Cardiac fibroblast (primary cell): Measurements from ENCODE around the gene LMX1B.

ENCODE experiments used
- DNase-seq, 2 donors: peaks; one replicate each; pipeline versions ENCODE4 v3.0.0 to v3.0.0-alpha.2; 2010; ENCODE audit warnings: low read depth in 2 of 2
- H3K4me3 ChIP-seq, 2 donors: replicated peaks in 1 of 2; 1 replicate in 1 of 2; 2 replicates in 1 of 2; pipeline ENCODE4 v1.5.1; 2011; ENCODE audit warnings: low read depth in 2 of 2, low read length in 2 of 2, mild to moderate bottlenecking in 2 of 2, moderate library complexity in 1 of 2
- CTCF ChIP-seq: IDR thresholded peaks from one replicate; pipeline ENCODE4 v1.5.1; 2011; ENCODE audit warnings: low read depth, mild to moderate bottlenecking, low read length, inconsistent platforms

Gene LMX1B

GRCh38 chr9:126625329-126626126, 11.8 kb downstream of the LMX1B start:
- no peak for TF ChIP-seq CTCF
- DNase-seq = no peak
- no peak overlapping the region for H3K4me3 ChIP-seq

- no peak overlapping the region for H3K4me3 ChIP-seq
- no peak for DNase-seq
- no peak for TF ChIP-seq CTCF
These were observed 12.6 kb downstream of the LMX1B start for GRCh38 chr9:126626127-126626925.

- no peak for DNase-seq
- TF ChIP-seq CTCF = no peak
- H3K4me3 ChIP-seq = no peak overlapping the region
These were observed 13.2 kb downstream of the LMX1B start for GRCh38 chr9:126626926-126627233.

GRCh38 chr9:126628146-126628545, 14.4 kb downstream of the LMX1B start:
- TF ChIP-seq CTCF = no peak
- DNase-seq = no peak
- no peak overlapping the region for H3K4me3 ChIP-seq

- DNase-seq = no peak
- H3K4me3 ChIP-seq = no peak overlapping the region
- TF ChIP-seq CTCF = no peak
These were observed 15.4 kb downstream of the LMX1B start for GRCh38 chr9:126628969-126629674.

- H3K4me3 ChIP-seq = no peak overlapping the region
- no peak for DNase-seq
- TF ChIP-seq CTCF = no peak
These were observed 16.9 kb downstream of the LMX1B start for GRCh38 chr9:126630458-126631237.
